ENCODE results near the gene HERC3.

Gene HERC3

DNA sequence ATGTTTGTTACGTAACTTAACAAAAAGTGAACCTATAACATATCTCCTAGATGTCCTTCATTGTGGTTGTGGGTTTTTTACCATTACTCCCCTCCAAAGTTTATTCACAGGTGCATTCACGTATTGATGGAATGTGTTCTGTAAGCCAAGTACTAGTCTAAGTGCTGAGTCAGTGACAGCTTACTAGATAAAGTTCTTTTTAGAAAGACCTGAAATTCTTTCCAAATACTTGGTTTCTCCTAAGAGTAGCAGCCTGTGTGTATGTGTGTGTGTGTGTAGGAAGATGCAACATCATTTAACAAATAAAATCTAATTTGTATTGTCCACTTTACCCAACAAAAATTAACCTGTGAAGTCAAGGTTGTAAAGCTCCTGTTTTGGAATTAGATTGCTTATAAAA is 83.3 kb downstream of the HERC3 start:
- Histone ChIP-seq H3K79me2 (ENCODE audit: low read length) (no peaks in the 10 kb centered on the region), H3K9me2 (replicated peaks; ENCODE audit: insufficient read depth, low read length) (no peaks in the 10 kb centered on the region), H3K27me3 (replicated peaks; ENCODE audit: insufficient read depth, low read length) (no peaks in the 10 kb centered on the region), H2AFZ (ENCODE audit: low read length) (no peak overlapping the region), H3K4me2 (ENCODE audit: low read depth, low read length) (no peak overlapping the region), H3K4me3 (ENCODE audit: low read length) (no peak overlapping the region), H3K27ac (ENCODE audit: low read length) (no peak overlapping the region), H3F3A (ENCODE audit: insufficient read depth, low read length) (no peaks in the 10 kb centered on the region), H3K4me1 (ENCODE audit: low read length) (no peaks in the 10 kb centered on the region), H4K20me1 (ENCODE audit: insufficient read depth, low read length) (no peaks in the 10 kb centered on the region), H3K9me3 (replicated peaks; ENCODE audit: insufficient read depth, low read length) (no peaks in the 10 kb centered on the region), H3K36me3 (replicated peaks; ENCODE audit: insufficient read depth, low read length) (no peaks in the 10 kb centered on the region; the same call in 1 of the 2 replicates), H3K9ac (ENCODE audit: low read length) (no peak overlapping the region)
- TF ChIP-seq EZH2phosphoT487 (IDR thresholded peaks at IDR 0.05; ENCODE audit: low read length) = no peak
- TF ChIP-seq, protein P1, sequence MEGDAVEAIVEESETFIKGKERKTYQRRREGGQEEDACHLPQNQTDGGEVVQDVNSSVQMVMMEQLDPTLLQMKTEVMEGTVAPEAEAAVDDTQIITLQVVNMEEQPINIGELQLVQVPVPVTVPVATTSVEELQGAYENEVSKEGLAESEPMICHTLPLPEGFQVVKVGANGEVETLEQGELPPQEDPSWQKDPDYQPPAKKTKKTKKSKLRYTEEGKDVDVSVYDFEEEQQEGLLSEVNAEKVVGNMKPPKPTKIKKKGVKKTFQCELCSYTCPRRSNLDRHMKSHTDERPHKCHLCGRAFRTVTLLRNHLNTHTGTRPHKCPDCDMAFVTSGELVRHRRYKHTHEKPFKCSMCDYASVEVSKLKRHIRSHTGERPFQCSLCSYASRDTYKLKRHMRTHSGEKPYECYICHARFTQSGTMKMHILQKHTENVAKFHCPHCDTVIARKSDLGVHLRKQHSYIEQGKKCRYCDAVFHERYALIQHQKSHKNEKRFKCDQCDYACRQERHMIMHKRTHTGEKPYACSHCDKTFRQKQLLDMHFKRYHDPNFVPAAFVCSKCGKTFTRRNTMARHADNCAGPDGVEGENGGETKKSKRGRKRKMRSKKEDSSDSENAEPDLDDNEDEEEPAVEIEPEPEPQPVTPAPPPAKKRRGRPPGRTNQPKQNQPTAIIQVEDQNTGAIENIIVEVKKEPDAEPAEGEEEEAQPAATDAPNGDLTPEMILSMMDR (IDR thresholded peaks at IDR 0.05; ENCODE audit: low read length) = no peak
- TF ChIP-seq EZH2 (optimal IDR thresholded peaks at IDR 0.05; ENCODE audit: low read depth, low read length) = no peak
- DNase-seq = no peak

GRCh38 chr4:88681209-88681608 is 88.9 kb downstream of the HERC3 start:
- Histone ChIP-seq H2AFZ (ENCODE audit: low read length) (no peak overlapping the region), H3K9ac (ENCODE audit: low read length) (no peak overlapping the region), H3K27ac (ENCODE audit: low read length) (no peak overlapping the region), H3K27me3 (replicated peaks; ENCODE audit: insufficient read depth, low read length) (no peaks in the 10 kb centered on the region), H3K9me2 (replicated peaks; ENCODE audit: insufficient read depth, low read length) (no peaks in the 10 kb centered on the region), H3K36me3 (replicated peaks; ENCODE audit: insufficient read depth, low read length) (no peaks in the 10 kb centered on the region; the same call in 1 of the 2 replicates), H3K4me3 (ENCODE audit: low read length) (no peak overlapping the region), H3K9me3 (replicated peaks; ENCODE audit: insufficient read depth, low read length) (no peaks in the 10 kb centered on the region), H3K4me1 (ENCODE audit: low read length) (no peaks in the 10 kb centered on the region), H4K20me1 (ENCODE audit: insufficient read depth, low read length) (no peaks in the 10 kb centered on the region), H3K79me2 (ENCODE audit: low read length) (no peaks in the 10 kb centered on the region), H3F3A (ENCODE audit: insufficient read depth, low read length) (no peaks in the 10 kb centered on the region), H3K4me2 (ENCODE audit: low read depth, low read length) (no peak overlapping the region)
- no peak for DNase-seq
- TF ChIP-seq EZH2phosphoT487 (IDR thresholded peaks at IDR 0.05; ENCODE audit: low read length) = no peak
- TF ChIP-seq EZH2 (optimal IDR thresholded peaks at IDR 0.05; ENCODE audit: low read depth, low read length) = no peak
- TF ChIP-seq, protein P1 (IDR thresholded peaks at IDR 0.05; ENCODE audit: low read length) = no peak

DNA sequence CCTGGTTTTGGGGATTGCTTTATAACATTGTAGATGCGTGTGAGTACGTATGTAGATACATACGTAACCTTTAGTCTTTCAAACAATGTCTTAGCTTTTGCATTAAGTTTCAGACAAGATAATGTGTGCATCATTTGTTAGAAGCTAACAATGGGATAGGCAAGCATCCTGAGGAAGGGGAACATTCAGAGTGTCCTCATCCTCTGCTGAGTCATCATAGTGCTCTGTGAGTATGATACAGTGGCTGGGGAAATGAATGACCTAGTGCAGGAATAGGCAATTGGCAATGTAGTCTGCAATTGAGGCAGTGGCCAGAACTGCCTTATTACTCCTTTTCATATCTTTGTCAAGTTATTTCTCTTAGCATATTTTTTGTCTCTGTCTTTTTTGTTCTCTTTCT is 98.1 kb downstream of the HERC3 start:
- Histone ChIP-seq H3K27ac (ENCODE audit: low read length) (no peak overlapping the region), H4K20me1 (ENCODE audit: insufficient read depth, low read length) (no peaks in the 10 kb centered on the region), H2AFZ (ENCODE audit: low read length) (no peak overlapping the region), H3K79me2 (ENCODE audit: low read length) (no peaks in the 10 kb centered on the region), H3K9me2 (replicated peaks; ENCODE audit: insufficient read depth, low read length) (no peaks in the 10 kb centered on the region), H3K4me3 (ENCODE audit: low read length) (no peak overlapping the region), H3K4me2 (ENCODE audit: low read depth, low read length) (no peak overlapping the region), H3K9ac (ENCODE audit: low read length) (no peak overlapping the region), H3F3A (ENCODE audit: insufficient read depth, low read length) (no peaks in the 10 kb centered on the region), H3K36me3 (replicated peaks; ENCODE audit: insufficient read depth, low read length) (no peaks in the 10 kb centered on the region), H3K4me1 (ENCODE audit: low read length) (no peaks in the 10 kb centered on the region), H3K9me3 (replicated peaks; ENCODE audit: insufficient read depth, low read length) (no peaks in the 10 kb centered on the region), H3K27me3 (replicated peaks; ENCODE audit: insufficient read depth, low read length) (no peaks in the 10 kb centered on the region)
- TF ChIP-seq EZH2phosphoT487 (IDR thresholded peaks at IDR 0.05; ENCODE audit: low read length) = no peak
- TF ChIP-seq EZH2 (optimal IDR thresholded peaks at IDR 0.05; ENCODE audit: low read depth, low read length) = no peak
- TF ChIP-seq, protein P1 (IDR thresholded peaks at IDR 0.05; ENCODE audit: low read length) = no peak
- no peak for DNase-seq
